GM12865 (cell line): ENCODE data around the gene MBTPS1.
A peak's percentile ranks its signal among the peaks of the same experiment; 100 is the strongest.

Source experiments
- DNase-seq: peaks from one replicate; pipeline ENCODE4 v3.0.0; 2010; ENCODE audit warnings: low read depth
- H3K4me3 ChIP-seq: 2 replicates; pipeline ENCODE4 v1.5.1; 2011; ENCODE audit warnings: mild to moderate bottlenecking, low read depth, low read length, control low read depth
- TF ChIP-seq, protein P1 (sequence below): IDR thresholded peaks from 2 replicates; pipeline ENCODE4 v1.5.1; 2011; ENCODE audit warnings: low read length, control low read depth, low read depth, inconsistent platforms; ENCODE audit not compliant: insufficient read depth; ENCODE audit errors: missing control alignments

MBTPS1 gene

DNA sequence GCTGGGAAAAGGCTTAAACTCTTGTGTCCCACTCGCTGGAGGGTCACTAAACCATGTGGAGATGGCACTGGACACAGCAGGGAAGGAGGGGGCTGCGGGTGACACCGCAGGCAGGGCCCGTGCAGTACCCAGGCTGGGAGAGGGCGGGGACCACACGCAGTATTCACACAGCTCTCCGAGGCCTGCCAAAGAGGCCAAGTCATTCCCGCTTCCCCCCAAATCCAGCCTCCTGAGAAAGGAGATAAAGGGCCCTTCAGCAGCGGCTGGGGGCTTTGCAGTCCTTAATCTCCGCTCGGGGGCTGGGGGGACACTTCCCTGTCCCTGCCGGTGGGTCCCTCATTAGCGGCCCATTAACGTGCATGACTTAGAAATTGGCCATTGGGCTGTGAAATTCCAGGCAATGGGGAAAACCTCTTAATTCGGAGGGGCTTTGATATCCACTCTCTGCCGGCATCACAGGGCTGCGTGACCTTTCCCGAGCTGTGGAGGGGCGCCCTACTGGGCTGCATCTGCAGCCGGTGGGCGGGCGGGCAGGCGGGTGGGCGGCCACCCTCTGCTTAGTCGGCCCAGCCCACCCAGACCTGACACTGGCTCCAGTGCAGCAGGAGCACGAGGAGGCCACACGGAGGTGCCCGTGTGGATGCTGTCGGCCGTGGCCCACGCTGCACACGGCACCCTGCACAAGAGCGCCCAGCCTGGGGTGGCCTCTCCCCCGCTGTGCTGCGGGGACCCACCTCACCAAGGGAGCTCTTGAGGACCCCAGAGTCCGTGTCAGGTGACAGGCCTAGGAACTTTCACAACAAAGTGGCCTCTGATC is 71.5 kb downstream of the MBTPS1 start:
- TF ChIP-seq, protein P1, sequence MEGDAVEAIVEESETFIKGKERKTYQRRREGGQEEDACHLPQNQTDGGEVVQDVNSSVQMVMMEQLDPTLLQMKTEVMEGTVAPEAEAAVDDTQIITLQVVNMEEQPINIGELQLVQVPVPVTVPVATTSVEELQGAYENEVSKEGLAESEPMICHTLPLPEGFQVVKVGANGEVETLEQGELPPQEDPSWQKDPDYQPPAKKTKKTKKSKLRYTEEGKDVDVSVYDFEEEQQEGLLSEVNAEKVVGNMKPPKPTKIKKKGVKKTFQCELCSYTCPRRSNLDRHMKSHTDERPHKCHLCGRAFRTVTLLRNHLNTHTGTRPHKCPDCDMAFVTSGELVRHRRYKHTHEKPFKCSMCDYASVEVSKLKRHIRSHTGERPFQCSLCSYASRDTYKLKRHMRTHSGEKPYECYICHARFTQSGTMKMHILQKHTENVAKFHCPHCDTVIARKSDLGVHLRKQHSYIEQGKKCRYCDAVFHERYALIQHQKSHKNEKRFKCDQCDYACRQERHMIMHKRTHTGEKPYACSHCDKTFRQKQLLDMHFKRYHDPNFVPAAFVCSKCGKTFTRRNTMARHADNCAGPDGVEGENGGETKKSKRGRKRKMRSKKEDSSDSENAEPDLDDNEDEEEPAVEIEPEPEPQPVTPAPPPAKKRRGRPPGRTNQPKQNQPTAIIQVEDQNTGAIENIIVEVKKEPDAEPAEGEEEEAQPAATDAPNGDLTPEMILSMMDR = no peak
- no peak overlapping the region for H3K4me3 ChIP-seq
- no peak for DNase-seq

DNA sequence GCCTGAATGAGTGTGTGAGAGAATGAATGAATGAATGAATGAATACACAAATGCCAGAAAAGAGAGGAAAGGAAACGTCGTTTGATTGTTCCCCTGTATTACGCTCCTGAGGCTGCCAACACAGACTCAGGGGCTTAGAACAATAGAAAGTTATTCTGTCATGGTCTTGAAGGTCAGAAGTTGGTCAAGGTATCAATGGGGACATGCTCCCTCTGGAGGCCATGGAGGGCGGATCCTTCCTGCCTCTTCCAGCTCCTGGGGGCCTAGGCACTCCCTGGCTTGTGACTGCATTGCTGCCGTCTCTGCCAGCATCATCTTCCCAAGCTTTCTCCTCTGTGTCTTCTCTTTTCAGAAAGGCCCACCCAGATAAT is 72.6 kb downstream of the MBTPS1 start:
- H3K4me3 ChIP-seq = no peak overlapping the region
- TF ChIP-seq, protein P1 = no peak

DNA sequence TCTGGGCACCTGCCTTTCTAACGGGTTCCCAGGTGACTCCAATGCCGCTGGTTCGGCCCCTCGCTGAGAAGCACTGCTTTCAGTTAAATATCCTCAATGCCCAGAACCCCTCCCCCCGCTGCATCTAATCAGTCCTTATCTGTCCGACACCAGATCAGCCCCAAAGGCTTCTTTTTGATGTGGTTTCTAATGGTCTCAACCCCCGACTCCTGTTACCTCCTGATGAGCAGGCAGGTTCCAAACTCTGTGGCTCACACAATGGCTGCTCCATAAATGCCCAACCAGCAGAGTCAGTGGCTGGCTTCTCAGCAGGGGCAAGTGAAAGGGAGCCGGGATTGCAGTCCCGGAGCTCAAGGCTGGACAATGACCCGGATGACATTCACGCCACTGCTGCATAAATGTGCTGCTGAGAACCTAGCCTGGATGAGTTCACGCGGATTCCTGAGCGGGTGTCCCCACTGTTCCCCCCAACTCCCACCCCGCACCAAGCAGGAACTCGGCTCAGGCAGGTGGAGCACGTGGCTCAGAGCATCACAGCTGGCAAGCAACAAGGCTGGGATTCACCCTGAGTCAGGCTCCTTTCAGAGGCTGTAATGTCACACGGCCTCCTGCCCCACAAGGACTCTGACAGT is 73.1 kb downstream of the MBTPS1 start:
- no peak overlapping the region for H3K4me3 ChIP-seq
- TF ChIP-seq, protein P1 = no peak
- no peak for DNase-seq

More for the DNA sequence above, 72.6 kb downstream of the MBTPS1 start:
- peak; percentile 24 for DNase-seq

DNA sequence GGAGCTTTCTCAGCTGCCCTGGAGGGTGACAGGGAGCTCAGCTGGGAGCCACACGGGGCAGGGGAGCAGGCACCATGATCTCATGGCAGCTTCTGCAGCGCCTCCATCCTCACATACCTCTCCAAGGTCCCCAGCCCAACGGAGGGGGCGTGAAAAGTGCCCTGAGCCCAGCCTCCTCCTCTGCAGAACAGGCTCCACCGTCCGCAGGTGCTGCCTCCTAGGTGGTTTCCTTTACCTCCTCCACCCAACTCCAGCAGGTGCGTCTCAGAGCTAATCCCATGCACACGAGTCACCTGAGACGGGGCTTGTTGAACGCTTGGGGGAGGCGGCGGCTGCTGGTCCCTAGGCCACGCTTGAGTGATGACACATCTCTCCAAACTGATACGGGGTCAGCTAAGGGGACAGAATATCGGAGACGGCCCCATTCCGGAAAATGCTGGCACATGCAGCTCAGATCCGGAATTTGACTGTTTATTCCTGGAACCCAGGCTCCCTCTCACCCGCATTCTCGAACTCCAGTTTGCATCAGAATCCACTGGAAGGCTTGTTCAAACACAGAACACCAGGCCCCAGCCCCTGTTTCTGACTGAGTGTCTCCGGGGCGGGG is 73.8 kb downstream of the MBTPS1 start:
- no peak for DNase-seq
- TF ChIP-seq, protein P1 = no peak
- no peak overlapping the region for H3K4me3 ChIP-seq

DNA sequence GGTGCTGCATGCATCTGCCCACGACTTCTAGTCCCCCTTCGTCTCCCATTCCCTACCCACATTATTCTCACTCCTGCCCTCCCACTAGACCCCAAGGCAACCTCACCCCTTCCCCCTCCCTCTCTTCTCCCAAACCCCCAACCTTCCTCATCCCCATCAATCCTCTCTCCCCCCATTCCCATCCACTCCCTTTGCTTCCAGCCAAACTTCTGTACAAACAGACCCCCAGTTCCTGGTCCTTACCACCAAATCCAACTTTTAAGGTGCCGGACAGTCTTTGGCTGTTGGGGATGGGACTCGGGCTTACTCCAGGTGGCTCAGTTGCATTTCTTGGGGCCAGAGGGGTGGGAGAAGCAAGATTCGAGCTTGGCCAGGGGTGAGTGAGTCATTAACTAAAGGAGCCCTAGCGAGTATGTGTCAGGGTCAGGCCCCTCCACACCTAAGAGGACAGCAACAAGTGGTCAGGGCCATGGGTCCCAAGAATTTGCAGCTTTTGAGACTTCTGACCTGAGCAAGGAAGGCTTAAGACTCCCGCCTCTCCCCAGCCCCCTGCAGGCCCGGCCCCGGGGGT is 74.3 kb downstream of the MBTPS1 start, which contains the start of gene SLC38A8:
Gene SLC38A8, minus strand, starts transcription at position 488 of the 571 bp plus-strand sequence. CDS start 638 bp downstream, outside the sequence.
- TF ChIP-seq, protein P1 = no peak
- H3K4me3 ChIP-seq = no peak within 1 kb of the TSS
- no peak for DNase-seq

DNA sequence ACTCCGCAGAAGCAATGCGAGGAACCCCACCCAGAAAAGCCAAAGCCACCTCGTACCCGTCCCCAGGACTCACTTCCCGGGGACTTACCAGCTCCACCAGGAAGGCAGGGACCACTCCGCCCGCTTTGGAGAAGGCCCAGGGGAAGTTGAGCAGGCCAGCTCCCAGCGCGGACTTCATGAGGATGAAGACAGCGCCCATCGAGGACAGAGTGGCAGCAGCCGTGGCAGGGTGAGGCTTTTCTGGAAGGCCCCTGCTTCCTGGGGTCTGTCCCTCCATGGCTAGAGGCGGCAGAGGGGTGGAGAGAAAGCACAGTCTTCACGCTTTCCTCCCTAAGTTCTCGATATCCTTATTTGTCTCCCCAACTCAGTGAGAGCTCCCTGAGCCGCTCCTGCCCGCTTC is 74.9 kb downstream of the MBTPS1 start:
- DNase-seq = no peak
- TF ChIP-seq, protein P1 = no peak
- H3K4me3 ChIP-seq = no peak overlapping the region
